Calu3 (cell line): Measurements from ENCODE around the gene CLDN19. TPM values are rescaled to one million over a fixed set of nuclear protein-coding genes. Genes with fewer than 3 reads are reported as not detected.

ENCODE experiments used
- BruUV-seq: library from RNA; stranded (reverse); fragments of 400-500 nt; replicated peaks from 2 replicates; lab custom pipeline; 2021; lab: Mats Ljungman, UMichigan
- CTCF ChIA-PET: fragments of 300-600 bp; sonication (Branson Sonifier 250); formaldehyde crosslinking; loops from one replicate; lab custom pipeline; 2022; ENCODE audit warnings: antibody characterized with exemption; lab: Charles Lee
- DNase-seq: peaks from one replicate; pipeline ENCODE4 v3.0.0; 2022
- H3K27ac Mint-ChIP-seq: one replicate; pipeline ENCODE4 v1.8.0; 2022; ENCODE audit warnings: mixed read lengths; ENCODE audit not compliant: unreplicated experiment
- H3K27me3 Mint-ChIP-seq: one replicate; pipeline ENCODE4 v1.8.0; 2022; ENCODE audit warnings: mixed read lengths; ENCODE audit not compliant: unreplicated experiment
- H3K36me3 Mint-ChIP-seq: one replicate; pipeline ENCODE4 v1.8.0; 2022; ENCODE audit warnings: mild to moderate bottlenecking, moderate library complexity, mixed read lengths; ENCODE audit not compliant: insufficient read depth, unreplicated experiment
- H3K4me1 Mint-ChIP-seq: one replicate; pipeline ENCODE4 v1.8.0; 2022; ENCODE audit warnings: mild to moderate bottlenecking, low read depth, mixed read lengths; ENCODE audit not compliant: unreplicated experiment
- H3K4me3 Mint-ChIP-seq: one replicate; pipeline ENCODE4 v1.8.0; 2022; ENCODE audit warnings: mild to moderate bottlenecking, low read depth, moderate library complexity, mixed read lengths; ENCODE audit not compliant: unreplicated experiment
- H3K9me3 Mint-ChIP-seq: one replicate; pipeline ENCODE4 v1.8.0; 2022; ENCODE audit warnings: low read depth, mixed read lengths; ENCODE audit not compliant: unreplicated experiment
- intact Hi-C: fragments of 100-400 bp; cut with micrococcal nuclease; formaldehyde crosslinking; loops from one replicate; pipeline ENCODE4 v1.10.0; 2022; ENCODE audit not compliant: unreplicated experiment
- total RNA-seq: library from RNA; stranded (reverse); gene quantifications from 2 replicates; pipeline ENCODE4 v1.2.3, GENCODE V29; 2022
- TF ChIP-seq, protein P1 (sequence below): fragments of 200-600 bp; IDR thresholded peaks from one replicate; pipeline ENCODE4 v1.8.0; 2022; ENCODE audit warnings: antibody characterized with exemption; ENCODE audit not compliant: unreplicated experiment

CLDN19 gene
- total RNA-seq, 1 experiment from 2014 or later: not detected

DNA sequence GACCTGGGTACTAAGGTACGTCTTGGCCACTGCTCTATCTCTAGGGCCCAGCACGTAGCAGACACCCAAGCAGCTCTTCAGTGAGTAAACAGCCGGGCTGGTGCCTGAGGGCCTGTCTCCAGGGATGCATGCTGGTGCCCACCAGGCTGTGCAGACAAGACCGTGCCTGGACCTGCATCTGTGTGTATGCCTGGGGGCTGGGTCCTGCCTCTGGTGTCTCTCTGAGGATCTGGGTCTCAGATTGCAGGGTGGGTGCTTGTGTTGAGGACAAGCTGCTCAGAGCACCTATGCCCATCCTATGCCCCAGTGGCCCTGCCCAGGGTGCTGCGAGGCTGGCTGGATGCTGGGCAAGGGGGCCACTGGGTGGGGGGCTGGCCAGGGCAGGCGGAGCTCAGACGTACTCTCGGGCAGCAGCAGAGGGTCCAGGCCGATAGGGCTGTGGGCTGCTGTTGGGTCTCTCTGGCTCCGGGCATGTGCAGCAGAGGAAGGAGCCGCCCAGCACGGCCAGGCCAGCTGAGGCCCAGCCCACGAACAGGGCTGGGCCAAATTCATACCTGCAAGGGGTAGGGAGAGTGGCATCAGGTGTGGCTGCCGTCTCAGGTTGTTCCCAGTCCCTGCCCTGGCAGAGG, 4.4 kb downstream of the CLDN19 start:
- intact Hi-C loops: no loop called here
- no peaks in the 10 kb centered on the region for H3K36me3 Mint-ChIP-seq
- no peak overlapping the region for H3K4me3 Mint-ChIP-seq
- CTCF ChIA-PET: interaction anchor here (0.6 to 1.0 kb wide), 2 partner anchors 31 to 48 kb away, joined by 3 to 8 read pairs; partner anchors contain the start of genes C1orf50 and P3H1
- no peak overlapping the region for H3K27ac Mint-ChIP-seq
- H3K4me1 Mint-ChIP-seq: no peaks in the 10 kb centered on the region
- no TSS peak for BruUV-seq
- H3K9me3 Mint-ChIP-seq: no peaks in the 10 kb centered on the region
- TF ChIP-seq, protein P1, sequence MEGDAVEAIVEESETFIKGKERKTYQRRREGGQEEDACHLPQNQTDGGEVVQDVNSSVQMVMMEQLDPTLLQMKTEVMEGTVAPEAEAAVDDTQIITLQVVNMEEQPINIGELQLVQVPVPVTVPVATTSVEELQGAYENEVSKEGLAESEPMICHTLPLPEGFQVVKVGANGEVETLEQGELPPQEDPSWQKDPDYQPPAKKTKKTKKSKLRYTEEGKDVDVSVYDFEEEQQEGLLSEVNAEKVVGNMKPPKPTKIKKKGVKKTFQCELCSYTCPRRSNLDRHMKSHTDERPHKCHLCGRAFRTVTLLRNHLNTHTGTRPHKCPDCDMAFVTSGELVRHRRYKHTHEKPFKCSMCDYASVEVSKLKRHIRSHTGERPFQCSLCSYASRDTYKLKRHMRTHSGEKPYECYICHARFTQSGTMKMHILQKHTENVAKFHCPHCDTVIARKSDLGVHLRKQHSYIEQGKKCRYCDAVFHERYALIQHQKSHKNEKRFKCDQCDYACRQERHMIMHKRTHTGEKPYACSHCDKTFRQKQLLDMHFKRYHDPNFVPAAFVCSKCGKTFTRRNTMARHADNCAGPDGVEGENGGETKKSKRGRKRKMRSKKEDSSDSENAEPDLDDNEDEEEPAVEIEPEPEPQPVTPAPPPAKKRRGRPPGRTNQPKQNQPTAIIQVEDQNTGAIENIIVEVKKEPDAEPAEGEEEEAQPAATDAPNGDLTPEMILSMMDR: no peak
- no peaks in the 10 kb centered on the region for H3K27me3 Mint-ChIP-seq
- DNase-seq: no peak

DNA sequence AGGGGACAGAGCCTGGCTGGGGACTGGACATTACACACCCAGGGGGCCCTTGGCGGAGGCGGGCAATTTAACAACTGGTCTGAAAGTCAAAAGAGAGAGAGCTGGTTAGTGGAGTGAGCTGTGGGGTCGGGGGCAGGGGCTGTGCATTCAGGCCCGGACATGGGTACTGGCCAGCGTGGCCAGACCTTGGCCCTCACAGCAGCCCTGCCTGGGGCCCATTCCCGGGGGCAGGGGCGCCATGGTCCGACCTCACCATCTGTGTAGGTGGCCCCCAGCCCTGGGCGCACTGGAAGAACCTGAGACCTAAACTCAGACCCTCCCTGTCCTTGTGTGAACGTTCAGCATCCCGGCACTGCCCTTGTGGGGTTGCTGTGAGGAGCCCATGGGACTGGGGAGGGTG, 5.0 kb downstream of the CLDN19 start:
- BruUV-seq: no TSS peak
- Mint-ChIP-seq H3K9me3 (no peaks in the 10 kb centered on the region), H3K36me3 (no peaks in the 10 kb centered on the region), H3K4me3 (no peak overlapping the region), H3K27me3 (no peaks in the 10 kb centered on the region), H3K4me1 (no peaks in the 10 kb centered on the region), H3K27ac (no peak overlapping the region)
- TF ChIP-seq, protein P1: no peak
- DNase-seq: no peak
- intact Hi-C loops: no loop called here
- CTCF ChIA-PET: no interaction called here

DNA sequence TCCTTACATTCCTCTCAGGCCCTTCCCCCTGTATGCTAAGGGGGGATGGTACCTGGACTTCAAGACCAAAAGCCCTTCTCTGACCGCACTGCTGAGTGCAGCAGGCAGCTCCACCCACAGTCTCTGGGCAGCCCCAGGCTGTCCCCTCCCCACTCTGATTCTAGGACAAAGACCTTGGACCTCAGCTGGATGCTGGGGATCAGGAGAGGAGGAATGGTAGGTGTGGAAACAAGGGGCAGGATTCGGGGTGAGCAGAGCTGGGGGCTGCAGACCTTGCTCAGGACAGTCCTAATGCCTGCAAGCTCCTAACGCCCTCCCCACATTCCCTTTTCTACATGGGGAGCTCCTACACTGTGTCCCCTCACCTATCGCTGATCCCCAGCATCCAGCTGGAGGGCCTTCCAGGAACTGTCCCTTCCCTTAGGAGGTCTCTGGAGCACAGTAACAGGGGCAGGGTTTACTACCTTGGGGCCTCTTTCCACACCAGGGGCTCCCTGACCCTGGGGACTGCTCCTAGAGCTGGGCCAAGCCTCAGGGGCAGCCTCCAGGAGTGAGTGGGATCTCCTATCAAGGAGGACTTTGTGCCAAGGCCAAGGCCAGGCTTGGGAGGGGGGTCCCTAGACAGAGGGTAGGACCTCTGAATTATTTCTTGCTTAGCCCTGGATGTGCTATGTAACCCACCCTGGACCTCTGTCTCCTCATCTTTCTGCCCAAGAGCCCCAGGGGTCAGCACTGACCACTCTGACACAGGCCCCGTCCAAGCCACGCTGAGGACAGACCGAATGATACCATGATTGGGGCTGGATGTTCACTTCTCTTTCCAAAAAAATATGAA, 5.6 kb downstream of the CLDN19 start:
- TF ChIP-seq, protein P1: no peak
- H3K4me1 Mint-ChIP-seq: no peaks in the 10 kb centered on the region
- no peak overlapping the region for H3K27ac Mint-ChIP-seq
- no peaks in the 10 kb centered on the region for H3K9me3 Mint-ChIP-seq
- CTCF ChIA-PET: no interaction called here
- no peak for DNase-seq
- no peaks in the 10 kb centered on the region for H3K27me3 Mint-ChIP-seq
- intact Hi-C loops: no loop called here
- BruUV-seq: no TSS peak
- H3K36me3 Mint-ChIP-seq: no peaks in the 10 kb centered on the region
- H3K4me3 Mint-ChIP-seq: no peak overlapping the region

- Mint-ChIP-seq H3K9me3 (no peaks in the 10 kb centered on the region), H3K36me3 (no peaks in the 10 kb centered on the region), H3K4me3 (no peak overlapping the region), H3K27ac (no peak overlapping the region), H3K27me3 (no peaks in the 10 kb centered on the region), H3K4me1 (no peaks in the 10 kb centered on the region)
- intact Hi-C loops: no loop called here
- TF ChIP-seq, protein P1: no peak
- no peak for DNase-seq
- CTCF ChIA-PET: no interaction called here
- BruUV-seq: no TSS peak
Measured at GRCh38 chr1:42733415-42734200, 6.4 kb downstream of the CLDN19 start.
